ENCODE measurements around the gene SMNDC1.
A peak's percentile ranks its signal among the peaks of the same experiment; 100 is the strongest.
"Not testable (repeated sequence)": the region's sequence is repeated elsewhere in the genome, so short reads cannot be mapped to it uniquely, and the experiment has no call there.

The SMNDC1 gene

DNA sequence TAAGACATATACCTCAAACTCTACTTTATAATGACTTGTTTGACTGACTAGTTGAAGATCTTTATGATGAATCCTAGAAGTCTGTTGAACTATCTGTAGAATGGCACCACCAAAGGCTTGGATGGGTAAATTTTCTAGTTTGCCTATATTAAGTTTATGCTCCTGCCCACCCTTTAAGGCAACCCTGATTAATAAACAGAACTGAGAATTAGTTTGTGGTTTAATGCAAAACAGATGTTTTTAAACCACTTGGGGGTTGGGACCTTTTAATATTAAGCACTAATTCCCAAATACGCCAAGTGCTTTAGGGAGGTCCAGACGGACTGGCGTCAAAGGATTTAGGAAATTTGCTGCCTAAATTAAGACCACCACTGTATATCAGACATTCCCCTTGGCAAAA lies 20.5 kb downstream of the SMNDC1 start:
- DNase-seq (ENCODE audit: low spot score) = no peak

DNA sequence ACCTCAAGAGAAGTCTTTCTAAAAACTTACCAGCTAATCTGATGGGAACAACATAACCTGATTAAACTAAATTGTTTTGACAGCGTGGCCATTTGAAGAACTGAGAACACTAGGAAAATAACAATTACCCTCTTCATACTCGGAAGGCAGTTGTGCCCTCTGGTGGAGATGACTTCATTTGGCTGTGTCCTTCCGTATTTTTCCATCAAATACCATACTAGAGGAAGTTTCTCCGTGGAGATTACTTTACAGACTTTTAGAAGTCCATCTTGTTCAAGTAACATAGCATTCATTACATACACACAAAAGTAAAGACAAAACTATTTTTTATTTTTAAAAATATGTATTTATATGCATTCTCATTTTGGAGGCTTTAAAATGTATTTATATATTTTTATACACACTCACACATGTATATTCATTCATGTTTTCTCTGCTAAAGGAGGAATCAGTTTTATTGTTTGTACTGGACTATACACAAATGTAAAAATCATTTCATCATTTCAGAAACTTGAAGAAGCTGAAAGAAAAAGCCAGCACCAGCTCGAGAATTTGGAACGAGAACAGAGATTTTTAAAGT lies 25.2 kb downstream of the SMNDC1 start:
- peak; percentile 81 for DNase-seq (ENCODE audit: low spot score)

DNA sequence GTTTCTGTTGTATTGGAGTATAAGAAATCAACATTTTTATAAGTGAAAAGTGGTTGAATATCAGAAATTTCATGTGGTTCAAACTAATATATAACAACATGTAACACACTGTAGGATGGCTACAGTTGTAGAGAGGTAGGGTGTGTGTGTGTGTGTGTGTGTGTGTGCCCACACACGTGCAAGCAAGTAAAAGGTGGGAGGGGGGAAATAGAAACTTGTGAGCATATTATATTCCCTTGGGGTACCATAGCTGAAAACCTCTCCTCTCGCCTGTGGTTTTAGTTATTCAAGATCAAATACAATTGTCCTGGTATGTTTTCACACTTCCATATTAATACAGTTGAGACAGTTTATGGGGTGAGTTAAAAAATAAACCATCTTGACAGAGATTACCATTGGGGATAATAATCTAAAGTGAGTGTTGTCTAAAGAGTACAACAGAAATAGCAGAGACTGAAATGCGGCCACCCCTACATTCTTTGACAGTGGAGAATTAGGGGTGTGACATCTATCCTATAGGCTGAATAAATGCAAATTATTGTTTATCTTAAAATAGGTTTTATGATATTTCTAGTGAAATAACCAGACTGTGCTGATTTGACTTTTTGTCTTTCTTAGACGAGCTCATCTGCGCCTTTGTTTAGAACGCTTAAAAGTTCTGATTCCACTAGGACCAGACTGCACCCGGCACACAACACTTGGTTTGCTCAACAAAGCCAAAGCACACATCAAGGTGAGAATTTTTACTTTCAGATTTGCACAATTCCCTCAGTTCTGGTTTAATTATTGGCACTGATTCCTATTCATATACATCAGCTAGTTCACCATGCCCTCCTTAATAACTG lies 25.9 kb downstream of the SMNDC1 start:
- no peak for DNase-seq (ENCODE audit: low spot score)

DNA sequence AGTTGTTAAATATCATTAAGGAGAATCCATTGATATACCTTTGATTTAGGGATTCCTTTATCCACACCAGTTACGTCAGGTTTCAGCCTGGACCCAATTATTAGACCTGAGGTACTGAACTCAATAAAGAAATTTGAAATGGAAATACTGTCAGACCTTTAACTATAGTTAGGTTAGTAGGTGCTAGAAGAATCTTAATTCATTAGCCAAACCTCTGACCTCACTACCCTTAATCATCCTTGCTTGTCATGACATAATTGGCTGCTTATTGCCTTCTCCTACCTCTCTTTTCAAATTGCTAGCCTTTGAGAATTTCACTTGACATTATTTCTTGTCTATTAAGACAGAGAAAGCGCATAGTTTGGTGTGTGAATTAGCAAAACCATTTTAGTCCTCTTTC lies 27.1 kb downstream of the SMNDC1 start:
- DNase-seq (ENCODE audit: low spot score) = no peak

DNA sequence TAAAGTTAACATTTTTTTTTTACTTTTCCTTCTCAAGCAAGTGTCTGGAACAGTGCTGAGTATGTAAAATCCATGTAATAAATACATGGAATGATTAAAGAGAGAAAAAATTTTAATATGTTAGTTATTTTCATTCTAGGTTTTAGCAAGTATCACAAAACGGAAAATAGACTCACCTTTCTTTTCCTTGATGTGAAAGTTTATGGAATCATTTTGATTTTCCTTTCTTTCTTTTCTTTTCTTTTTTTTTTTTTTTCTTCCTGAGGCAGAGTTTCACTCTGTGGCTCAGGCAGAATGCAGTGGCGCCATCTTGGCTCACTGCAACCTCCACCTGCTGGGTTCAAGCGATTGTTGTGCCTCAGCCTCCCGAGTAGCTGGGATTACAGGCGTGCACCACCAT lies 28.1 kb downstream of the SMNDC1 start:
- no peak for DNase-seq (ENCODE audit: low spot score)

DNA sequence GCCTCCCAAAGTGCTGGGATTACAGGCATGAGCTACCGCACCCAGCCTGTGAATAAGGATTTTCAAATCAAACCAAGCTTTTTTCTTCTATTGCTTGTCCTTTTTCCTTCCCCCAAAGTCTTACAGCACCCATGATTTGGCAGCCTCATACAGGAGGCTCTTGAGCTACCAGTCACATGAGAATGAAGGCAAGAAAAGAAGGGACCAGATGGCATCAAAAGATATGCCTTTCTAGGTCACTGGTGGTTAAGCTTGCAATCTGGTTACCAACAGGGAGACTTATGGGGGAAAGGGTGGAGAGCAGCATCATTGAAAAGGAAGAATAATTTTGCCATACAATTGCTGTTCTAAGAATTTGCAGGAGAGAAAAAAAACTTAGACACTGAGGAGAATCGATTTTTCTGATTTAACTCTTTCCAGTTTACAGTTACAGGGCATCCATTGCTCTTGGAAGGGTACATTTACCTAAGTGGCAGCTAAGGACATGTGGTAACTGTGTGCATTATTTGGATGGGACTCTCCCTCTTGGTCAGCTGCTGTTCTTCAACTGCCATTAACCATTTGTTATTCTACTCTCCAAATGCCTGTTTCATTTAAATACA lies 29.5 kb downstream of the SMNDC1 start:
- DNase-seq (ENCODE audit: low spot score) = no peak

DNA sequence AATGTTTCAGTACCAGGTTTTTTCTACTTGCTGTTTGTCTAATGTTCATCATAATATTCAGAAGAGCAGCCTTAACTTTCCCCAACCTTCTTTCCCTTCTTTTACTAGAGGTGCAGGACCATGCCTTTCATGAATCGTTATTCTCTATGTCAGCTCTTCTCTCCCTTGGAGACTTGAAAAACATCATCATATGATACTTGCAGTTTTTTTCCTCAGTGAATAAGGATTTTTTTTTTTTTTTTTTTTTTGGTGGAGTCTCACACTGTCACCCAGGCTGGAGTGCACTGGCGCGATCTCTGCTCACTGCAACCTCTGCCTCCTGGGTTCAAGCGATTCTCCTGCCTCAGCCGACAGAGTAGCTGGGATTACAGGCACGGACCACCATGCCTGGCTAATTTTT lies 30.1 kb downstream of the SMNDC1 start:
- DNase-seq (ENCODE audit: low spot score) = no peak

DNA sequence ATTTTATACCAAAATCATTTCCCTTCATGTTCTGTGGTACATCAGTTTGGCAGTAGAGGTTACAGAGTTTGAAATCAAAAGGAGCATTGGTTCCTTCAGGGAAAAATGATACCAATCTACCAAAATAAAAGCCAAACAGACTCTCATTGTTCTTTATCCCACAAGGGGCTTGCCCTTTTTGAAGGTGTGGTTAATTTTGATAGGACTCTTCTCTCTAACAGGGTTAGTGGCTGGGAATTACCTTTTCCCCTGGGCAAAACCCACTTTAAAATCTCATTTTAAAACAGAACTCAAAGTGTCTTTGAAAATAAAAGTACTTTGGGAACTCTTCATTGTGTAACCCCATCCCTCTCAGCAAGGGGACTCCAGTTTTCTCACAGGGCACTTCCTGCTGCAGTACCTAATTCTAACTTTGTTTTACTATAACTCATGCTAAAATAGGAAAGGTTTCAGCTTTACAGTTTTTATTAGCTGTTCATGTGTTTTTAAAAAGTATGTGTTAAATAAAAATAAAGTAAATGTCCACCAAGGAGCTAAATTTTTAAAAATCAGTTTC lies 30.6 kb downstream of the SMNDC1 start:
- no peak for DNase-seq (ENCODE audit: low spot score)

DNA sequence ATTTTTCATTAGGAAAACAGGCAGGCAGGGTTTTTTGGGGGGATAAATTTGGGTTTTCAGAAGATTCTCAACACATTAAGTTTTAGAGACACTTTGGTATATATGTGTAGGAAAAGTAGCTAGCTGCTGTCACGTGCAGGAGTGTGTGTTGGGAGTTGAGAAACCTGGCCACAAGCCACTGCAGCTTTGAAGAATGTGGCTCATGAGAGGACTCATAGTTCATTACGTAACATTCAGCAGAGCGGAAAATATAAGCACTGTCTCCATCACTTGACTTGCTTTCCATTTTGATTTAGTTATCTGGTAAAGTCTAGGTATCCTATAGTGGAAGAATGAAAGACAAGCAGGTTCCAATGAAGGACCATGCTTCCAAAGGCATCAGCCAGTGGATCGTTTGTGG lies 31.2 kb downstream of the SMNDC1 start:
- peak; percentile 57 for DNase-seq (ENCODE audit: low spot score)

DNA sequence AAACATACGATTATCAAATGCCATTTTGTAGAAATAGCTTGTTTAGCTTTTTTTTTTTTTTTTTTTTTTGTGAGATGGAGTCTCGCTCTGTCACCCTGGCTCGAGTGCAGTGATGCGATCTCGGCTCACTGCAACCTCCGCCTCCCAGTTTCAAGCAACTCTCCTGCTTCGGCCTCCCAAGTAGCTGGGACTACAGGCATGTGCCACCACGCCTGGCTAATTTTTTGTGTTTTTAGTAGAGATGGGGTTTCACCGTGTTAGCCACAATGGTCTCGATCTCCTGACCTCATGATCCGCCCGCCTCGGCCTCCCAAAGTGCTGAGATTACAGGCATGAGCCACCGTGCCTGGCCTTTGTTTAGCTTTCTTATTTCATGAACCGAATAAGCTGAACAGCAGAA lies 31.7 kb downstream of the SMNDC1 start:
- not testable (repeated sequence) for DNase-seq (ENCODE audit: low spot score)

DNA sequence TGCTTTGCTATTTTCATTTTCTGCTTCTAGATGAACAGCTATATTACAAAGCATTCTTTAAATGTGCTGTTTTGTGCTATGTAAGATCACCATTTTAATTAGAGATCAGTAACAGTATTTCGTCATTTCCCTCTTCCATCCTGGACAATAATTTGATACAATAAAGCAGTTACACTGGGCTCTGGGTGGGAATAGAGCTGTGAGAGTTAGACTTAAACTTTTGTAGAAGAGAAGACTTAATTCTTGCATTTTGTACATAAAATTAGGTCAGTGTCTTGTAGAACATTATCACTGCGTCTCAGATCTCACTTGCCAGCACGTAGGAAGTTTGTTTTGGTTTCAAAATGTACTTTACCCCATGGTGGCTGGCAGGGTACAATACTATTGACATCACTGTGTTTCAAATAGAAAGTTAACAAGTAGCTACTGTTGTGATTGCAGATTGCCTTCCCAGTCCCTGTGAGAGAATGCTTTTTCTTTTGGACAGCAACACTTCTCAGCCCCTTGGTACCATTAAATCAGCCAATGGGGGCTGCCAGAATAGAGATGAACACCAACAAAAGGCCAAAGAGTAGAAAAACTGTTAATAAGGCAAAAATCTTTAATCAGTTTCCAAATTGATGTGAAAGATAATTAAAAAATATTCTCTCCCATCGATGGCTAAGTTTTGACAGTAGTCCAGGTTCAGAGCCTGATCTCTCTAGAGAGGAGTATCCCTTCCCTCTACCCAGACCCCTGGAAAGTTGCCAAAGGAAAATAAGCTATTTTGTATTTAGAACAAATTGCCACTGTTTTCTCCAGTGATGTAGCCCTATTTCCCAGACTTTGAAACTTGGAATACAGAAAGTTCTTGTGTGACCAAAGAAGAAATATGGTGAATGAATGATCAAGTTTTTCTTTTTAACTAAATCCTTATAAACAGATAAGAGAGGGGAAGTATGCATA lies 35.1 kb downstream of the SMNDC1 start:
- no peak for DNase-seq (ENCODE audit: low spot score)

DNA sequence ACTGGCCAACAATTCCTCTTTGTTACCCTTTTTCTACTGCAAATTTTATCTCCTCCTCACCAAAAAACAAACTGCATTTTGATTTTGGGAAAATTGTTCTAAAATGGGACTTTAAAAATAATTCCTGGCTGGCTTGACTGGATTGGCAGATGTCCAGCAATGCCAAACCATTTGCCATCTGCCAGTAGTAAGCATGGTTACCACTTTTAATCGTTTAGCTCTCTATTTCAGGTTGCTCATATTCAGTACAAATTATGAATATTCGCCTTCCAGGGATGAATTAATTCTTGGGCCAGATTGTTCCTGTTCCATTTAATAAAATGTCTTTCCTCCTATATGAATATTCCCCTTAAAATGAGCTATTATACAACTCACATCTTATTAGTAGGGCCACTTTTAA lies 35.7 kb downstream of the SMNDC1 start:
- no peak for DNase-seq (ENCODE audit: low spot score)

DNA sequence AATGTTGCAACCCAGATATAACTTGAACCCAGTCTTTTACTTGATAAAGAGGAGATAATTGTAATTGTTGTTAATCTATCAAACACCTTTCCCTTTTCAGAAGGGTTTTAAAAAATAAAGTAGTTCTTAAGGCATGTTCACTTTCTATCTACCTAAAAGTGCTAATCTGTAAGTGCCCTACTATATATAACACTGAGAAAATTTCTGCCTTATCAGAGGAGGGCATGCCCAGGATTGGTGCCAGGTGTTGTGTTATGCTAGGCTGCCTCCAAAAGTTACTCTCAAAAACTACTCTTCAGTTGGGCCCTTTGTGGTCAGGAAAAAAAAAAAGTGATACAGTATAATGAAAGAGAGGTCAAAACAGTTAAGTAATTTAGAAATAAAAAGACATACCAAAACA lies 36.3 kb downstream of the SMNDC1 start:
- DNase-seq (ENCODE audit: low spot score) = no peak

DNA sequence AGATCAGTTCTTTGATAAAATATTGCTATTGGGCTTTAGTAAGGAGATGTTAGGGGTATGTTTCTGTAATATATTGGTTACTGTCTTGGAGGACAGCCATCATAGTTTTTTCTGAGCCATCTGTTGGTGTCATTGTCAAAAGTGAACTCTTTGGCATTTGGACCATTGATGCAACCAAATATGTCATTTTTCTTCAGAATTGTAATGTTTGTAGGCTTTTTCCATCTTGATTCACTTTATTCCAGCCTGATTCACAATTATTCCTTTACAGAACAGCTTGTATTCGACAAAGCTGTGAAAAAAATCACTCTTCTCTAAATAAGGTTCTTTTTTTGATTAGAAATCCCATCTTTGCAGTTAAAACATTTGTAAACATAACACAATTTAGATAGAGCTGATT lies 37.4 kb downstream of the SMNDC1 start:
- no peak for DNase-seq (ENCODE audit: low spot score)

DNA sequence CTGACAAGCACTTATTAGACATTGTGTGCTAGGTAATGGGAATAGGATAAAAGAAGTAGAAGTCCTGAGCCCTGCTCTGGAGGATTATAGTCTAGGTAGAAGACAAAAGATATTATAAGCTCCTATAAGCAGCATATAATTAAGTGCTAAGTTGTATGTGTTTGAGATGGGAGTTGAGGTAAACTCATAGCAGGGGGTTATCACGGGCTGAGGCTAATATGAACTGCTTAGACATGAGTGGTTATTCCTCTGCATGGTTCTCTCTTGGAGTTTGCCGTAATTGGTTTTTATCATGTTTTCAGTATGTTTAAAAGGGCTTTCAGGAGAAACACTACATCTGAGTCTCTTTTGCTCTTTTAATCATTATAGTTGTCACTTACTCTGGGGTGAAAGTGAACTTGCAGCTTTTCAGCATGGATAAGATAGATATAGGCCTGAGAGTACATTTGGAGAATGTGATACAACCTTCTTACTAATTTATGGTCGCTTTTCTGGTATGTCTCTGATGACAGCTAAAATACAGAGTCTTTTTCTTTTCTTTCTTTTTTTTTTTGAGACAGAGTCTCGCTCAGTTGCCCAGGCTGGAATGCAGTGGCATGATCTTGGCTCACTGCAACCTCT lies 39.0 kb downstream of the SMNDC1 start:
- no peak for DNase-seq (ENCODE audit: low spot score)

DNA sequence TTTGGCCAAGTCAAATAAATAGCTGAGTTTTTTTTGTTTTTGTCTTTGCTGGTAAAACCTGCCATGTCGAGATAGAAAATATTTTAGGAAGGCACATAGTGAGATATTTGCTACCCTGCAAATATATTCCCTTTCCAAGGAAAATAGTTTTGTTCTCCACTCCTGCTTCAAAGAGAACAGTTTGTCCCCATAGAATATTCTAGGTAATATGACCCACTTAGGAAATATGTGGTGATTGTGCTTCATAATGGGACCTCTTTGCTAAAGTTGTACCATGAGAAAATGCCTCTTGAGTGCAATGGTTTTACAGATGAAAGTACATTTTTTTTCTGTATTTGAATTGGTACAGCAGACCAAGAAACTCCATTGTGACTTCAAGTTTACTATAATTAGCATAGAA lies 41.6 kb downstream of the SMNDC1 start:
- DNase-seq (ENCODE audit: low spot score) = no peak

DNA sequence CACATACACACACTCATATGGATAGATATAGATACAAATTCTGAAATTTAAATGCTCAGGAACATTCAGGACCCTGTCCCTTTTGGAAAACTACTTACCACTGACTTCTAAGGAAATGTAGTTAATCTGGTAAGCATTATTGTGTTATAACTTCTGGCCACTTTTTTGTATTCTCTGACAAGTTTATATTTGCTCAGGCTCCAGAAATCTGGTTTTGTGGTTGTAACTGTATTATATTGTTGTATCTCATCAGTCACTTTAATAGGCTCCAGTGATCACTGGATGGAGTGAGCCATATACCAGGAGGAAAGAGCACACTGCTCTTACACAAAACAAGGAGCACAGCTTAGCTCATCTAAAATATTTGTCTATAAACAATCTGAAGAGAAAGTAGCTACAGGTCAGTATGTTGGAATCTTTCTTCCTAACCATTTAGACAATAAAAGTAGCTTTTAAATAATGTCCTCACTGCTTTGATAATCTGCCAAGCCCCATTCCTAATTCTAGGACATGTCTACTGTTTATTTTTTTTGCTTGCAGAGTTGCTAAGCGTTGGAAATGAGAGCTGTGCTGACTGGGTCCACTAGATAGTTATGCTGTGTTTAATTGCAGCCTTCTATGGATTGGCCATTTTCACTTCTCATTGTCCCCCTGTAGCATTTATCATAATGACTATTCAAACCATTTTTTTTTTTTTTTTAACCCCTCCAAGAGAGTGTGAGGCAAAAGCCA lies 43.8 kb downstream of the SMNDC1 start:
- no peak for DNase-seq (ENCODE audit: low spot score)

DNA sequence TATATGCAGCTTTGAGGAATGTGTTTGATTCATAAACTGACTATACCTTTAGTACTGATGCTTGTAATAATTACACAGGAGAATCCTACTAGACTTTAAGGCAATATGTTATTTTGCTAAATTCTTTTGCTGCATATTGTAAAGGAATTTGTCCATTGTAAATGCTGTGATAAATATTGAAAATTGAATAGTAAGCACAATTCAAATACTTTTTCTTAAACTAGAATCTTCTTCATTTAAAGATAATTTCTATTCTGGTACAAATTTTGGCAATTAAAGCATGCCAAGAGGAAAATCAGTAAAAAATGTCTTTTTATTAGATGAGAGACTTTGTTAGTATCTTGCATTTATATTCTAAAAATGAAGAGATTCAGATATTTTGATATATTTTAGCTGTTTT lies 45.4 kb downstream of the SMNDC1 start:
- no peak for DNase-seq (ENCODE audit: low spot score)

DNA sequence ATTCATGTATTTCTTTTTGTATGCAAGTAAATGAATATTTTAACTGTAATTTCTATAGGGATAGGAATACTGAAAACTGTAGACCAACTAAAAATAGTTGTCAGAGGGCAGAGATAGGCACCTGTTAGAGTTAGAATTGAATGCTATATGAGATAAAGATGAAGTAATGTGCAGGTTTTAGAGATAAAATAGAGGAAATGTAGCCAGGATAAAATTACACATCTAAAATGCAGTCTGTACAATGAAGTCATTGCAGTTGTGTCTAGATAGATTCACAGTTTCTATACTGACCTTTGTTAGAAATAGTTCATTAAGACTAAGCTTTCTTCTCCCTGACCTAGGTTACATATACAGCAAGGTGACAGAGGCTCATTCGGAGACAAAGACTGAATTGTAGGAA lies 46.2 kb downstream of the SMNDC1 start:
- no peak for DNase-seq (ENCODE audit: low spot score)

DNA sequence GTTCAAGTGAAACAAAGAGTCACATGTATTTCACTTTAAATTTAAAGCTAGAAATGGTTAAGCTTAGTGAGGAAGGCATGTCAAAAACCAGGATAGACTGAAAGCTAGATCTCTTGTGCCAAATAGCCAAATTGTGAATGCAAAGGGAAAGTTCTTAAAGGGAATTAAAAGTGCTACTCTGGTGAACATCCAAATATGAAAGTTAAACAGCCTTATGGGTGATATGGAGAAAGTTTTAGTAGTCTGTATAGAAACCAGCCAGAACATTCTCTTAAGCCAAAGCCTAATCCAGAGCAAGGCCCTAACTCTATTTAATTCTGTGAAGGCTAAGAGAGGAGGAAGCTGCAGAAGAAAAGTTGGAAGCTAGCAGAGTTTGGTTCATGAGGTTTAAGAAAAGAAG lies 50.3 kb downstream of the SMNDC1 start:
- no peak for DNase-seq (ENCODE audit: low spot score)

DNA sequence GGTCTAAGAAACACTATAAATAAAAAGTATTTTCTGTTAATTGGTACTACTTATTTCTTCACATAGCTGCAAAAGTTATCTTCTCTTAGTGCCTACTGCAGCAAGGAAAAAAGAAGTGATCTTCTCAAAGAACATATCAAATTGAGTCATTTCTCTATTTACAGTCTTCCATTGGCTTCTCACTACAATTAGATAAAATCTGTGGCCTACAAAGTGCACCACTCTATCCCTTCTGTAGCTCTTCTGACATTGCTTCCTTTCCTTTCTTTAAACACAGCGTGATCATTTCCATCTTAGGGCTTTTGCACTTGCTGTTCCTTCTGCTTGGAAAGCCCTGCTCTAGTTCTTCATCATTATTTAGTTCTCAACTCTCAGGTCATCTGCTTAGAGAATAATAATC lies 52.6 kb downstream of the SMNDC1 start:
- no peak for DNase-seq (ENCODE audit: low spot score)
